Measurements from ENCODE around the gene CDK17. TPM values are rescaled to one million over a fixed set of nuclear protein-coding genes. Genes with fewer than 3 reads are reported as not detected.

The CDK17 gene
- total and polyA plus RNA-seq, 4 donors, result 13.7 to 130 (median 29.1) TPM

- DNase-seq (no peak), ATAC-seq (ENCODE audit: insufficient read depth, low FRiP score) (no peak)
- Histone ChIP-seq H3K9me3 (ENCODE audit: control insufficient read depth in 4 of 4, insufficient read depth in 3 of 4, low read length in 3 of 4) (peaks cover 0 to 9% (median under 1%) of the 10 kb centered on the region in 4 donors), H3K27me3 (ENCODE audit: control insufficient read depth in 3 of 3, insufficient read depth in 3 of 3, low read length in 2 of 3) (no peaks in the 10 kb centered on the region), H3K9ac (ENCODE audit: insufficient read depth in 1 of 2, low read length in 2 of 2) (no peak overlapping the region), H3K36me3 (ENCODE audit: control insufficient read depth in 4 of 4, insufficient read depth in 4 of 4, low read length in 4 of 4) (peaks cover 2 to 4% (median 3%) of the 10 kb centered on the region in 4 donors), H3K27ac (ENCODE audit: low read depth in 1 of 2, low read length in 1 of 2) (no peak overlapping the region), H3K4me1 (ENCODE audit: control insufficient read depth in 5 of 5, insufficient read depth in 5 of 5, low read length in 5 of 5) (peaks cover 0 to 12% (median 0%) of the 10 kb centered on the region in 5 donors), H3K4me3 (no peak overlapping the region)
- TF ChIP-seq, protein P1, sequence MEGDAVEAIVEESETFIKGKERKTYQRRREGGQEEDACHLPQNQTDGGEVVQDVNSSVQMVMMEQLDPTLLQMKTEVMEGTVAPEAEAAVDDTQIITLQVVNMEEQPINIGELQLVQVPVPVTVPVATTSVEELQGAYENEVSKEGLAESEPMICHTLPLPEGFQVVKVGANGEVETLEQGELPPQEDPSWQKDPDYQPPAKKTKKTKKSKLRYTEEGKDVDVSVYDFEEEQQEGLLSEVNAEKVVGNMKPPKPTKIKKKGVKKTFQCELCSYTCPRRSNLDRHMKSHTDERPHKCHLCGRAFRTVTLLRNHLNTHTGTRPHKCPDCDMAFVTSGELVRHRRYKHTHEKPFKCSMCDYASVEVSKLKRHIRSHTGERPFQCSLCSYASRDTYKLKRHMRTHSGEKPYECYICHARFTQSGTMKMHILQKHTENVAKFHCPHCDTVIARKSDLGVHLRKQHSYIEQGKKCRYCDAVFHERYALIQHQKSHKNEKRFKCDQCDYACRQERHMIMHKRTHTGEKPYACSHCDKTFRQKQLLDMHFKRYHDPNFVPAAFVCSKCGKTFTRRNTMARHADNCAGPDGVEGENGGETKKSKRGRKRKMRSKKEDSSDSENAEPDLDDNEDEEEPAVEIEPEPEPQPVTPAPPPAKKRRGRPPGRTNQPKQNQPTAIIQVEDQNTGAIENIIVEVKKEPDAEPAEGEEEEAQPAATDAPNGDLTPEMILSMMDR (IDR thresholded peaks at IDR 0.05; ENCODE audit: control extremely low read depth, extremely low read depth), result no peak
- WGBS, 2 donors, result 63 to 65% methylated on average over 5 of the region's 5 CpGs
Measured at GRCh38 chr12:96335270-96335669, 65.0 kb downstream of the CDK17 start.

GRCh38 chr12:96334502-96334901 lies 65.7 kb downstream of the CDK17 start:
- no peak overlapping the region for H3K27ac ChIP-seq (ENCODE audit: low read depth in 1 of 2, low read length in 1 of 2)
- H3K9ac ChIP-seq (ENCODE audit: insufficient read depth in 1 of 2, low read length in 2 of 2), result no peak overlapping the region
- H3K4me3 ChIP-seq, result no peak overlapping the region
- H3K27me3 ChIP-seq (ENCODE audit: control insufficient read depth in 3 of 3, insufficient read depth in 3 of 3, low read length in 2 of 3), result no peaks in the 10 kb centered on the region
- peaks cover 0 to 14% (median 0%) of the 10 kb centered on the region in 5 donors for H3K4me1 ChIP-seq (ENCODE audit: control insufficient read depth in 5 of 5, insufficient read depth in 5 of 5, low read length in 5 of 5)
- 61 to 65% methylated on average over 2 of the region's 2 CpGs for WGBS, 2 donors
- TF ChIP-seq, protein P1 (IDR thresholded peaks at IDR 0.05; ENCODE audit: control extremely low read depth, extremely low read depth), result no peak
- peaks cover 2 to 4% (median 3%) of the 10 kb centered on the region in 4 donors for H3K36me3 ChIP-seq (ENCODE audit: control insufficient read depth in 4 of 4, insufficient read depth in 4 of 4, low read length in 4 of 4)
- DNase-seq (no peak), ATAC-seq (ENCODE audit: insufficient read depth, low FRiP score) (no peak)
- peaks cover 0 to 9% (median under 1%) of the 10 kb centered on the region in 4 donors for H3K9me3 ChIP-seq (ENCODE audit: control insufficient read depth in 4 of 4, insufficient read depth in 3 of 4, low read length in 3 of 4)

GRCh38 chr12:96329545-96329944 lies 70.7 kb downstream of the CDK17 start:
- H3K27ac ChIP-seq (ENCODE audit: low read depth in 1 of 2, low read length in 1 of 2), result no peak overlapping the region
- WGBS, 2 donors, result 54 to 74% methylated on average over 3 of the region's 3 CpGs
- H3K27me3 ChIP-seq (ENCODE audit: control insufficient read depth in 3 of 3, insufficient read depth in 3 of 3, low read length in 2 of 3), result no peaks in the 10 kb centered on the region
- peaks cover 0 to 7% (median 0%) of the 10 kb centered on the region in 5 donors for H3K4me1 ChIP-seq (ENCODE audit: control insufficient read depth in 5 of 5, insufficient read depth in 5 of 5, low read length in 5 of 5)
- TF ChIP-seq, protein P1 (IDR thresholded peaks at IDR 0.05; ENCODE audit: control extremely low read depth, extremely low read depth), result no peak
- ATAC-seq (ENCODE audit: insufficient read depth, low FRiP score) (no peak), DNase-seq (no peak)
- no peak overlapping the region for H3K9ac ChIP-seq (ENCODE audit: insufficient read depth in 1 of 2, low read length in 2 of 2)
- peaks cover 2 to 7% (median 5%) of the 10 kb centered on the region in 4 donors for H3K36me3 ChIP-seq (ENCODE audit: control insufficient read depth in 4 of 4, insufficient read depth in 4 of 4, low read length in 4 of 4)
- no peaks in the 10 kb centered on the region for H3K9me3 ChIP-seq (ENCODE audit: control insufficient read depth in 4 of 4, insufficient read depth in 3 of 4, low read length in 3 of 4)
- no peak overlapping the region for H3K4me3 ChIP-seq

GRCh38 chr12:96329018-96329417 lies 71.2 kb downstream of the CDK17 start:
- WGBS, 2 donors, result 75 to 90% methylated on average over 2 of the region's 2 CpGs
- Histone ChIP-seq H3K27ac (ENCODE audit: low read depth in 1 of 2, low read length in 1 of 2) (no peak overlapping the region), H3K9ac (ENCODE audit: insufficient read depth in 1 of 2, low read length in 2 of 2) (no peak overlapping the region), H3K9me3 (ENCODE audit: control insufficient read depth in 4 of 4, insufficient read depth in 3 of 4, low read length in 3 of 4) (no peaks in the 10 kb centered on the region), H3K4me1 (ENCODE audit: control insufficient read depth in 5 of 5, insufficient read depth in 5 of 5, low read length in 5 of 5) (peaks cover 0 to 10% (median 0%) of the 10 kb centered on the region in 5 donors), H3K27me3 (ENCODE audit: control insufficient read depth in 3 of 3, insufficient read depth in 3 of 3, low read length in 2 of 3) (no peaks in the 10 kb centered on the region), H3K4me3 (no peak overlapping the region), H3K36me3 (ENCODE audit: control insufficient read depth in 4 of 4, insufficient read depth in 4 of 4, low read length in 4 of 4) (peaks cover 2 to 8% (median 5%) of the 10 kb centered on the region in 4 donors)
- no peak for DNase-seq
- no peak for ATAC-seq (ENCODE audit: insufficient read depth, low FRiP score)
- TF ChIP-seq, protein P1 (IDR thresholded peaks at IDR 0.05; ENCODE audit: control extremely low read depth, extremely low read depth), result no peak

Measured in lung (tissue), 12 donors.